ENCODE results near the gene RASGRF2.

The RASGRF2 gene

GRCh38 chr5:80919678-80920196, 40.4 kb upstream of the RASGRF2 start:
- intact Hi-C loops (cut with DNase I; ENCODE audit: low total_unique reads): no loop called here

GRCh38 chr5:80920333-80920732, 39.8 kb upstream of the RASGRF2 start:
- Histone ChIP-seq H3K27ac (no peak overlapping the region), H3K4me1 (no peaks in the 10 kb centered on the region), H3K4me3 (no peak overlapping the region), H3K27me3 (no peaks in the 10 kb centered on the region), H3K36me3 (no peaks in the 10 kb centered on the region), H3K9me3 (no peaks in the 10 kb centered on the region)
- intact Hi-C loops (cut with DNase I; ENCODE audit: low total_unique reads): no loop called here
- no peak for TF ChIP-seq CTCF (IDR thresholded peaks at IDR 0.05)
- no peak for DNase-seq

More at GRCh38 chr5:80919678-80920196, 40.4 kb upstream of the RASGRF2 start:
- TF ChIP-seq CTCF (IDR thresholded peaks at IDR 0.05): no peak
- no peak for DNase-seq
- H3K4me1 ChIP-seq: no peaks in the 10 kb centered on the region
- no peak overlapping the region for H3K27ac ChIP-seq
- H3K4me3 ChIP-seq: no peak overlapping the region
- no peaks in the 10 kb centered on the region for H3K36me3 ChIP-seq
- H3K9me3 ChIP-seq: no peaks in the 10 kb centered on the region
- no peaks in the 10 kb centered on the region for H3K27me3 ChIP-seq

- no peak for DNase-seq
- TF ChIP-seq CTCF (IDR thresholded peaks at IDR 0.05): no peak
- H3K36me3 ChIP-seq: no peaks in the 10 kb centered on the region
- intact Hi-C loops (cut with DNase I; ENCODE audit: low total_unique reads): no loop called here
- no peak overlapping the region for H3K27ac ChIP-seq
- no peaks in the 10 kb centered on the region for H3K27me3 ChIP-seq
- H3K4me3 ChIP-seq: no peak overlapping the region
- H3K9me3 ChIP-seq: no peaks in the 10 kb centered on the region
- H3K4me1 ChIP-seq: no peaks in the 10 kb centered on the region
These were observed 39.1 kb upstream of the RASGRF2 start for GRCh38 chr5:80921026-80921425.

- no peak for DNase-seq
- H3K27me3 ChIP-seq: no peaks in the 10 kb centered on the region
- H3K9me3 ChIP-seq: no peaks in the 10 kb centered on the region
- no peaks in the 10 kb centered on the region for H3K36me3 ChIP-seq
- TF ChIP-seq CTCF (IDR thresholded peaks at IDR 0.05): no peak
- H3K4me3 ChIP-seq: no peak overlapping the region
- no peaks in the 10 kb centered on the region for H3K4me1 ChIP-seq
- H3K27ac ChIP-seq: no peak overlapping the region
- intact Hi-C loops (cut with DNase I; ENCODE audit: low total_unique reads): no loop called here
These were observed 34.2 kb upstream of the RASGRF2 start for GRCh38 chr5:80925931-80926330.

GRCh38 chr5:80926536-80926935, 33.6 kb upstream of the RASGRF2 start:
- no peak for DNase-seq
- H3K9me3 ChIP-seq: no peaks in the 10 kb centered on the region
- H3K36me3 ChIP-seq: no peaks in the 10 kb centered on the region
- intact Hi-C loops (cut with DNase I; ENCODE audit: low total_unique reads): no loop called here
- no peak overlapping the region for H3K27ac ChIP-seq
- H3K4me3 ChIP-seq: no peak overlapping the region
- no peaks in the 10 kb centered on the region for H3K4me1 ChIP-seq
- no peaks in the 10 kb centered on the region for H3K27me3 ChIP-seq
- no peak for TF ChIP-seq CTCF (IDR thresholded peaks at IDR 0.05)

Data from tibial artery (tissue), 4 donors.